ENCODE measurements around the gene ULK4. TPM values are rescaled to one million over a fixed set of nuclear protein-coding genes. Genes with fewer than 3 reads are reported as not detected.
A peak's percentile ranks its signal among the peaks of the same experiment; 100 is the strongest.
"Not testable (repeated sequence)": the region's sequence is repeated elsewhere in the genome, so short reads cannot be mapped to it uniquely, and the experiment has no call there.

Gene ULK4
- total and polyA plus RNA-seq, 2 donors (not counting 1 experiment from before 2014, with no cell fraction given): 9.1 to 9.7 TPM

DNA sequence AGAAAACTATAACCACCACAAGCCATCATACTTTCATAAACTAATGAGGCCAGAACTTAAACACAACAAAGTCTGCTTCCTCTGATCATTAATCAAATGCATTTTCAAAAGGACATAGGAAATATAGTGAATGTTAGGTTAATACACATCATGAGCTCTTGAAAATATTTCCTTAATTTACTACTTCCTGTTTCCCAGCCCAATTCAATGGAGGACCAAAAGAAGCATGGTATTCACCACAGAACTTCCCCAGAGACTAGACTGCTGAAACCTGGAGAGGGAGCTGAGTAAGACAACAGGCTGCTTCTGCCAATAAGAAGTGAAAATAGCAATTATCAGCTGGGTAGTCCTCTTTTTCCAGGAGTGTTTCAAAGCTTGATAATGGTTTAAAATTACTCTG lies 250.3 kb downstream of the ULK4 start:
- Histone ChIP-seq H3K4me2 (ENCODE audit: extremely low read depth, insufficient read depth, low read length) (no peak overlapping the region), H3K27me3 (ENCODE audit: control insufficient read depth, insufficient read depth, low read length) (no peaks in the 10 kb centered on the region), H3K4me1 (ENCODE audit: control insufficient read depth, extremely low read depth, insufficient read depth, low read length) (peaks cover 2% of the 10 kb centered on the region), H3K27ac (ENCODE audit: insufficient read depth, low read length) (no peak overlapping the region), H3K79me2 (ENCODE audit: control insufficient read depth, insufficient read depth, low read length) (no peaks in the 10 kb centered on the region), H3K4me3 (replicated peaks in 1 of 4; ENCODE audit: control extremely low read depth in 1 of 4, insufficient read depth in 1 of 4, low read depth in 3 of 4, low read length in 4 of 4) (no peak overlapping the region), H2AFZ (ENCODE audit: low read length) (no peak overlapping the region), H3K9ac (ENCODE audit: insufficient read depth, low read length) (no peak overlapping the region), H3K36me3 (ENCODE audit: control insufficient read depth, insufficient read depth, low read length) (no peaks in the 10 kb centered on the region), H3K9me3 (ENCODE audit: control insufficient read depth, insufficient read depth, low read depth, low read length) (no peaks in the 10 kb centered on the region), H4K20me1 (ENCODE audit: control insufficient read depth, extremely low read depth, insufficient read depth, low read length) (no peaks in the 10 kb centered on the region)
- DNase-seq (ENCODE audit: low read depth in 2 of 2): peak; percentile 21 to 70
- TF ChIP-seq EZH2 (IDR thresholded peaks at IDR 0.05; ENCODE audit: low read length, missing control alignments): no peak
- TF ChIP-seq, protein P1, sequence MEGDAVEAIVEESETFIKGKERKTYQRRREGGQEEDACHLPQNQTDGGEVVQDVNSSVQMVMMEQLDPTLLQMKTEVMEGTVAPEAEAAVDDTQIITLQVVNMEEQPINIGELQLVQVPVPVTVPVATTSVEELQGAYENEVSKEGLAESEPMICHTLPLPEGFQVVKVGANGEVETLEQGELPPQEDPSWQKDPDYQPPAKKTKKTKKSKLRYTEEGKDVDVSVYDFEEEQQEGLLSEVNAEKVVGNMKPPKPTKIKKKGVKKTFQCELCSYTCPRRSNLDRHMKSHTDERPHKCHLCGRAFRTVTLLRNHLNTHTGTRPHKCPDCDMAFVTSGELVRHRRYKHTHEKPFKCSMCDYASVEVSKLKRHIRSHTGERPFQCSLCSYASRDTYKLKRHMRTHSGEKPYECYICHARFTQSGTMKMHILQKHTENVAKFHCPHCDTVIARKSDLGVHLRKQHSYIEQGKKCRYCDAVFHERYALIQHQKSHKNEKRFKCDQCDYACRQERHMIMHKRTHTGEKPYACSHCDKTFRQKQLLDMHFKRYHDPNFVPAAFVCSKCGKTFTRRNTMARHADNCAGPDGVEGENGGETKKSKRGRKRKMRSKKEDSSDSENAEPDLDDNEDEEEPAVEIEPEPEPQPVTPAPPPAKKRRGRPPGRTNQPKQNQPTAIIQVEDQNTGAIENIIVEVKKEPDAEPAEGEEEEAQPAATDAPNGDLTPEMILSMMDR (conservative IDR thresholded peaks at IDR 0.05 in 1 of 2, IDR thresholded peaks at IDR 0.05 in 1 of 2; ENCODE audit: low read depth in 1 of 2, low read length in 2 of 2): no peak

DNA sequence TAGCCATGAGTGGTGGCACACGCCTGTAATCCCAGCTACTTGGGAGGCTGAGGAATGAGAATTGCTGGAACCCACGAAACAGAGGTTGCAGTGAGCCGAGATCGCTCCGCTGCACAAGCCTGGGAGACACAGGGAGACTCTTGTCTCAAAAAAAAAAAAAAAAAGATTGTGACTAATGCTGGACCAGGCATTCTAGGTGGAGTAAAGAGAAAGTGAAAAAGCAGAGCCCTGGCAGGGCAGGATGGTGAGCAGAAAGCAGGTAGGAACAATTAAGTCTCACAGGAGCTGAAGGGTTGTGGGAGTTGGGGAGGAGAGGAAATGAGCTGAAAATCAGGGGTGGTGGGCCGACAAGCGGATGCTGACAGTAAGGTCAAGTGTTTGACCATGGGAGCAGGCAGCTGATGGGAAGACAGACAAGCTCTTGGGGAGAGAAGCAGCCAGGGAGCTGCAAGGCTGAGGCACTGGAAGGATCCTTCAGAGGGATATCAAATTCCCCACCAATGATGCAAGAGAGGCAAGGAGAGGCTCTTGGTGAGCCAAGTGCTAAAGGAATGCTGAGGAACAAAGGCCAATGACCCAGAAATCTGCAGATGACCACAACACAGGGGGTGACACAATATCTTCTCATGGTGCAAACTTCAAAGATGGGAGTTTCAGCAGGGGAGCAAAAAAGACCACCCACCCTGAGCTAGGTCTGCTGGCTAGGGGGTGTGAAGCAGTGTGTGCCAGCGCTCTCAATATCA lies 251.1 kb downstream of the ULK4 start:
- H3K27ac ChIP-seq (ENCODE audit: insufficient read depth, low read length): no peak overlapping the region
- H3K27me3 ChIP-seq (ENCODE audit: control insufficient read depth, insufficient read depth, low read length): no peaks in the 10 kb centered on the region
- peak overlapping the region; percentile 1 for H3K4me2 ChIP-seq (ENCODE audit: extremely low read depth, insufficient read depth, low read length)
- peak; percentile 77 to 92 for DNase-seq (ENCODE audit: low read depth in 2 of 2)
- H3K79me2 ChIP-seq (ENCODE audit: control insufficient read depth, insufficient read depth, low read length): no peaks in the 10 kb centered on the region
- TF ChIP-seq, protein P1 (conservative IDR thresholded peaks at IDR 0.05 in 1 of 2, IDR thresholded peaks at IDR 0.05 in 1 of 2; ENCODE audit: low read depth in 1 of 2, low read length in 2 of 2): no peak
- no peak for TF ChIP-seq EZH2 (IDR thresholded peaks at IDR 0.05; ENCODE audit: low read length, missing control alignments)
- no peaks in the 10 kb centered on the region for H3K9me3 ChIP-seq (ENCODE audit: control insufficient read depth, insufficient read depth, low read depth, low read length)
- no peak overlapping the region for H3K4me3 ChIP-seq (replicated peaks in 1 of 4; ENCODE audit: control extremely low read depth in 1 of 4, insufficient read depth in 1 of 4, low read depth in 3 of 4, low read length in 4 of 4)
- peaks cover 2% of the 10 kb centered on the region for H3K4me1 ChIP-seq (ENCODE audit: control insufficient read depth, extremely low read depth, insufficient read depth, low read length)
- H4K20me1 ChIP-seq (ENCODE audit: control insufficient read depth, extremely low read depth, insufficient read depth, low read length): no peaks in the 10 kb centered on the region
- H2AFZ ChIP-seq (ENCODE audit: low read length): no peak overlapping the region
- H3K36me3 ChIP-seq (ENCODE audit: control insufficient read depth, insufficient read depth, low read length): no peaks in the 10 kb centered on the region
- no peak overlapping the region for H3K9ac ChIP-seq (ENCODE audit: insufficient read depth, low read length)

DNA sequence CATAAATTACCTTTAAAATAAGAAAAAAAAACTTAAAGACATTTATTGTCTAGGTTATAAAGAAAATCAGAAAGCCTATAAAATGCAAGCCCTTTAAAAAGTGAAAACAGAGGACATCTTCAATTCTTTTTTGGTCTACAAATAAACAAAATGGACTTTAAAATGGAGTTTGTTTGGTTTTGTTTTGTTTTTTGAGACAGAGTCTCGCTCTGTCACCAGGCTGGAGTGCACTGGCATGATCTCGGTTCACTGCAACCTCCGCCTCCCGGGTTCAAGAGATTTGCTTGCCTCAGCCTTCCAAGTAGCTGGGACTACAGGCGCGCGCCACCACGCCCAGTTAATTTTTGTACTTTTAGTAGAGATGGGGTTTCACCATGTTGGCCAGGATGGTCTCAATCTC lies 252.7 kb downstream of the ULK4 start:
- H3K9ac ChIP-seq (ENCODE audit: insufficient read depth, low read length); H3K4me2 ChIP-seq (ENCODE audit: extremely low read depth, insufficient read depth, low read length); DNase-seq (ENCODE audit: low read depth in 2 of 2); H3K79me2 ChIP-seq (ENCODE audit: control insufficient read depth, insufficient read depth, low read length); H2AFZ ChIP-seq (ENCODE audit: low read length); H3K4me1 ChIP-seq (ENCODE audit: control insufficient read depth, extremely low read depth, insufficient read depth, low read length); H3K4me3 ChIP-seq (replicated peaks in 1 of 4; ENCODE audit: control extremely low read depth in 1 of 4, insufficient read depth in 1 of 4, low read depth in 3 of 4, low read length in 4 of 4); H4K20me1 ChIP-seq (ENCODE audit: control insufficient read depth, extremely low read depth, insufficient read depth, low read length); H3K27me3 ChIP-seq (ENCODE audit: control insufficient read depth, insufficient read depth, low read length); H3K27ac ChIP-seq (ENCODE audit: insufficient read depth, low read length); H3K9me3 ChIP-seq (ENCODE audit: control insufficient read depth, insufficient read depth, low read depth, low read length); H3K36me3 ChIP-seq (ENCODE audit: control insufficient read depth, insufficient read depth, low read length): not testable (repeated sequence)
